ENCODE measurements around the gene SAMD1. TPM values are rescaled to one million over a fixed set of nuclear protein-coding genes. Genes with fewer than 3 reads are reported as not detected.
A peak's percentile ranks its signal among the peaks of the same experiment; 100 is the strongest.
"Not testable (repeated sequence)": the region's sequence is repeated elsewhere in the genome, so short reads cannot be mapped to it uniquely, and the experiment has no call there.

SAMD1 gene
- total RNA-seq, 2 donors from 2014 or later = 11.2 to 22.1 TPM

- intact Hi-C loops (cut with DNase I) = loop anchor here (10.0 kb wide), 1 partner anchor 176 kb away; the partner anchor contains the start of gene NANOS3
- Histone ChIP-seq H3K36me3 (replicated peaks in 1 of 2; ENCODE audit: insufficient read depth in 1 of 2, low read depth in 2 of 2) (peaks cover 0 to 2% of the 10 kb centered on the region in 2 donors), H3K27ac (no peak overlapping the region), H3K4me3 (no peak overlapping the region), H3K27me3 (no peaks in the 10 kb centered on the region), H3K9me3 (no peaks in the 10 kb centered on the region), H3K4me1 (no peaks in the 10 kb centered on the region)
- DNase-seq = no peak
- 80 to 98% methylated on average over 4 of the region's 4 CpGs for WGBS, 2 donors
- no peak for ATAC-seq
- no peak for TF ChIP-seq CTCF (IDR thresholded peaks at IDR 0.05)
- no peak for TF ChIP-seq POLR2A (IDR thresholded peaks at IDR 0.05)
Observed at GRCh38 chr19:14050512-14050911, 40.0 kb downstream of the SAMD1 start.

- intact Hi-C loops (cut with DNase I) = no loop called here
- Histone ChIP-seq H3K27me3 (no peaks in the 10 kb centered on the region), H3K36me3 (replicated peaks in 1 of 2; ENCODE audit: insufficient read depth in 1 of 2, low read depth in 2 of 2) (no peaks in the 10 kb centered on the region), H3K4me1 (no peaks in the 10 kb centered on the region), H3K9me3 (no peaks in the 10 kb centered on the region), H3K4me3 (no peak overlapping the region), H3K27ac (no peak overlapping the region)
- WGBS, 2 donors = 58 to 66% methylated on average over 8 of the region's 8 CpGs
- ATAC-seq = peak; percentile 68
- TF ChIP-seq CTCF (IDR thresholded peaks at IDR 0.05) (peak; percentile 33 to 65 (median 58)), POLR2A (IDR thresholded peaks at IDR 0.05) (no peak)
- DNase-seq = peak; percentile 34 to 61 (median 50)
Observed at GRCh38 chr19:14048443-14049153, 42.0 kb downstream of the SAMD1 start.

GRCh38 chr19:14047866-14048265 is 42.7 kb downstream of the SAMD1 start:
- H3K9me3 ChIP-seq; intact Hi-C loops (cut with DNase I); H3K36me3 ChIP-seq (replicated peaks in 1 of 2; ENCODE audit: insufficient read depth in 1 of 2, low read depth in 2 of 2); H3K27ac ChIP-seq; DNase-seq; H3K27me3 ChIP-seq; ATAC-seq; H3K4me1 ChIP-seq; H3K4me3 ChIP-seq: not testable (repeated sequence)
- 95 to 100% methylated on average over 10 of the region's 10 CpGs for WGBS, 2 donors

GRCh38 chr19:14042659-14043608 is 47.6 kb downstream of the SAMD1 start:
- TF ChIP-seq CTCF (IDR thresholded peaks at IDR 0.05) = peak; percentile 31 to 74 (median 49)
- ATAC-seq (peak; percentile 89), DNase-seq (peak; percentile 51 to 68 (median 56))
- H3K27ac ChIP-seq = peak overlapping the region in 2 of 4 donors; percentile 8 to 52
- H3K4me1 ChIP-seq; H3K4me3 ChIP-seq; H3K9me3 ChIP-seq; H3K36me3 ChIP-seq (replicated peaks in 1 of 2; ENCODE audit: insufficient read depth in 1 of 2, low read depth in 2 of 2); H3K27me3 ChIP-seq; intact Hi-C loops (cut with DNase I): not testable (repeated sequence)
- 58 to 67% methylated on average over 19 of the region's 19 CpGs for WGBS, 2 donors

- H3K4me1 ChIP-seq = peaks cover 9% of the 10 kb centered on the region
- no peaks in the 10 kb centered on the region for H3K27me3 ChIP-seq
- no peaks in the 10 kb centered on the region for H3K36me3 ChIP-seq (replicated peaks in 1 of 2; ENCODE audit: insufficient read depth in 1 of 2, low read depth in 2 of 2)
- WGBS, 2 donors = 85 to 91% methylated on average over 7 of the region's 7 CpGs
- ATAC-seq (no peak), DNase-seq (no peak)
- intact Hi-C loops (cut with DNase I) = no loop called here
- no peak overlapping the region for H3K4me3 ChIP-seq
- no peak for TF ChIP-seq POLR2A (IDR thresholded peaks at IDR 0.05)
- TF ChIP-seq CTCF (IDR thresholded peaks at IDR 0.05) = no peak
- H3K27ac ChIP-seq = no peak overlapping the region
- no peaks in the 10 kb centered on the region for H3K9me3 ChIP-seq
Observed at GRCh38 chr19:14039181-14039580, 51.4 kb downstream of the SAMD1 start.

Measured in body of pancreas (tissue), 4 donors.